ENCODE measurements around the gene TMEM131. TPM values are rescaled to one million over a fixed set of nuclear protein-coding genes. Genes with fewer than 3 reads are reported as not detected.

The TMEM131 gene
- total RNA-seq, 1 donor from 2014 or later, result 43.9 TPM

DNA sequence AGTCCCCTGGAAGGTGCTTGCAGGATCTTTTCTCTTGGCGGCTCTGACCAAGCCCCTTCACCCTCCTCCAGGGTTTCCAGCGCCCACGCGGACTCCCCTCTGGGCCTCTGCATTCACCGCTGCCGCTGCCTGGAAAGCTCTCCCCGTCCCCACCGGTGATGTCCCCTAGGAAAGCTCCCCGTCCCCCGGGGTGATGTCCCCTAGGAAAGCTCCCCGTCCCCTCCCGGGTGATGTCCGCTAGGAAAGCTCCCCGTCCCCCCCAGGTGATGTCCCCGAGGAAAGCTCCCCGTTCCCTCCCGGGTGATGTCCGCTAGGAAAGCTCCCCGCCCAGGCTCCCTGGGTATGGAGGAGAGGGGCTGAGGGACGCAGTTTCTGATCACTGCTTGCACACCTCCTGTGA, 254.5 kb downstream of the TMEM131 start:
- TF ChIP-seq, protein P1, sequence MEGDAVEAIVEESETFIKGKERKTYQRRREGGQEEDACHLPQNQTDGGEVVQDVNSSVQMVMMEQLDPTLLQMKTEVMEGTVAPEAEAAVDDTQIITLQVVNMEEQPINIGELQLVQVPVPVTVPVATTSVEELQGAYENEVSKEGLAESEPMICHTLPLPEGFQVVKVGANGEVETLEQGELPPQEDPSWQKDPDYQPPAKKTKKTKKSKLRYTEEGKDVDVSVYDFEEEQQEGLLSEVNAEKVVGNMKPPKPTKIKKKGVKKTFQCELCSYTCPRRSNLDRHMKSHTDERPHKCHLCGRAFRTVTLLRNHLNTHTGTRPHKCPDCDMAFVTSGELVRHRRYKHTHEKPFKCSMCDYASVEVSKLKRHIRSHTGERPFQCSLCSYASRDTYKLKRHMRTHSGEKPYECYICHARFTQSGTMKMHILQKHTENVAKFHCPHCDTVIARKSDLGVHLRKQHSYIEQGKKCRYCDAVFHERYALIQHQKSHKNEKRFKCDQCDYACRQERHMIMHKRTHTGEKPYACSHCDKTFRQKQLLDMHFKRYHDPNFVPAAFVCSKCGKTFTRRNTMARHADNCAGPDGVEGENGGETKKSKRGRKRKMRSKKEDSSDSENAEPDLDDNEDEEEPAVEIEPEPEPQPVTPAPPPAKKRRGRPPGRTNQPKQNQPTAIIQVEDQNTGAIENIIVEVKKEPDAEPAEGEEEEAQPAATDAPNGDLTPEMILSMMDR (conservative IDR thresholded peaks at IDR 0.05), result no peak
- Mint-ChIP-seq H3K36me3 (ENCODE audit: low read depth) (peaks cover 14% of the 10 kb centered on the region), H3K9me3 (no peaks in the 10 kb centered on the region), H3K27me3 (ENCODE audit: low read depth) (peaks cover 3% of the 10 kb centered on the region), H3K4me1 (peaks cover 8% of the 10 kb centered on the region), H3K4me3 (no peak overlapping the region), H3K27ac (ENCODE audit: unreplicated experiment) (no peak overlapping the region)
- no peak for DNase-seq (ENCODE audit: low read depth, low spot score)

DNA sequence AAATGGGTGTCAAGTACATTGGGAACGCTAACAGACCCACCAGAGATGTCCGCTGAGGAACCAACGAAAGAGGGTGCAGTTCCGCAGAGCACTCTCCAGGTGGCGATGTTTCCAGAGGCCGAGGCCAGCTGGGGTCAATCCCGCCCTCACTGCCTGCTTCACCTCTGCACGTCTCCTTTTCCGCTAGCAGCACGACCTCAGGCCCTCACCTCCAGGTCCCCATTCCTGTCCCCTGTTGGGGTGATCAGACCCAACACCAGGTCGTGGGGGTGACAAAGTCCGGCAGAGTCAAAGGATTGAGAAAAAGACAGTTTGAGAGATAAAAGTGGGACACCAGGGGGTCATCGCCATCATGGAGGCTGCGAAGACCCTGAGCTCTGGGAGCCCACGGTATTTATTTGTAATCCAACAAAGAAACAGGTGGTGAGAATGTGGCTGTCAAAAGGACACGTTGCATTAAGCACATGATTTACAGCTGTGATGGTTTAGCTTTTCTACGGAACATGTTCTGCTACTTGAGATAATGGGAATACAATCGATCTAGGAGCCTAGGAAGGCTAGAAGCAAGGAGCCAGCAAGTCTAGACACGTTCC, 255.1 kb downstream of the TMEM131 start:
- peaks cover 3% of the 10 kb centered on the region for H3K27me3 Mint-ChIP-seq (ENCODE audit: low read depth)
- peaks cover 14% of the 10 kb centered on the region for H3K36me3 Mint-ChIP-seq (ENCODE audit: low read depth)
- H3K9me3 Mint-ChIP-seq, result no peaks in the 10 kb centered on the region
- TF ChIP-seq, protein P1 (conservative IDR thresholded peaks at IDR 0.05), result peak; percentile 71
- DNase-seq (ENCODE audit: low read depth, low spot score), result peak; percentile 63
- H3K4me3 Mint-ChIP-seq, result no peak overlapping the region
- no peak overlapping the region for H3K27ac Mint-ChIP-seq (ENCODE audit: unreplicated experiment)
- H3K4me1 Mint-ChIP-seq, result peaks cover 8% of the 10 kb centered on the region

DNA sequence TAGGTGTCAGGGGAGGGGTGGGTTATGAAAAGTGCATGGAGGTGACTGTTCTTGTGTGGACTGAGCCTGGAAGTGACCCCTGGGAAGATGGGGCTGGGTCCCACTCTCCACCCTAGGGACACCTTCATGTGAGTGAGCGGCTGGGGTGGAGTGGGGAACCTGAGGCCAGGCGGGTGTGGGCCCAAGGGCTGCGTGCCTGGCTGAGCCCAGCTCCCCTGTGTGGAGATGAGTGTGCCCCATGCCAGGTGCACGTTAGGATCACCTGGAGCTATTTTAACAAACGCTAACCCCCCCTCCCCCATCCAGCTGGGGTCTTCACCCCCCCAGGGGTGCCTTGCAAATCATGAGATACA, 255.9 kb downstream of the TMEM131 start:
- H3K9me3 Mint-ChIP-seq, result no peaks in the 10 kb centered on the region
- no peak overlapping the region for H3K4me3 Mint-ChIP-seq
- H3K4me1 Mint-ChIP-seq, result peaks cover 8% of the 10 kb centered on the region
- DNase-seq (ENCODE audit: low read depth, low spot score), result no peak
- H3K36me3 Mint-ChIP-seq (ENCODE audit: low read depth), result peaks cover 14% of the 10 kb centered on the region
- TF ChIP-seq, protein P1 (conservative IDR thresholded peaks at IDR 0.05), result no peak
- no peak overlapping the region for H3K27ac Mint-ChIP-seq (ENCODE audit: unreplicated experiment)
- H3K27me3 Mint-ChIP-seq (ENCODE audit: low read depth), result peaks cover 3% of the 10 kb centered on the region

DNA sequence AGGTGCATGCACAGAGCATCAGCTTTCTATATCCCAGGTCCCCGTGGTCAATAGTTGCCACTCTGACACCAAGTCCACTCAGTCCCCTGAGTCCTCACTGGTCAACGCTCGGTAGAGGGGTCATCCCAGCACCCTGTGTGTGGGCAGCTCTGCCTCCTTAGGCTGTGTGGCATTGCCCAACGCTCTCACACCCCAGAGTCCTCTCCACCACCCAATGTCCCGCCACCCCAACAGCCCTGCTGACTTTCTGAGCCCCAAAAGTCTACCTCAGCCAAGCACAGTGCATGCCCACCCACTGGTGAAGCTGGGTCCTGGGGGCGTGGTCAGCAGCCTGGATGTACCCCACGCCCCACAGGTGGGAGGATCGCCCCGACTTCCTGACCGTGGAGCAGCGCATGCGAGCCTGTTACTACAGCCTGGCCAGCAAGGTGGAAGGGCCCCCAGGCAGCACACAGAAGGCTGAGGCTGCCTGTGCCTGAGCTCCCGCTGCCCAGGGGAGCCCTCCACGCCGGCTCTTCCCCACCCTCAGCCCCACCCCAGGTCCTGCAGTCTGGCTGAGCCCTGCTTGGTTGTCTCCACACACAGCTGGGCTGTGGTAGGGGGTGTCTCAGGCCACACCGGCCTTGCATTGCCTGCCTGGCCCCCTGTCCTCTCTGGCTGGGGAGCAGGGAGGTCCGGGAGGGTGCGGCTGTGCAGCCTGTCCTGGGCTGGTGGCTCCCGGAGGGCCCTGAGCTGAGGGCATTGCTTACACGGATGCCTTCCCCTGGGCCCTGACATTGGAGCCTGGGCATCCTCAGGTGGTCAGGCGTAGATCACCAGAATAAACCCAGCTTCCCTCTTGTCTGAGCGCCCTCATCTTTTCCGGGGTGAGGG, 256.5 kb downstream of the TMEM131 start:
- Mint-ChIP-seq H3K27ac (ENCODE audit: unreplicated experiment) (no peak overlapping the region), H3K4me3 (peak overlapping the region; percentile 41)
- DNase-seq (ENCODE audit: low read depth, low spot score), result no peak

DNA sequence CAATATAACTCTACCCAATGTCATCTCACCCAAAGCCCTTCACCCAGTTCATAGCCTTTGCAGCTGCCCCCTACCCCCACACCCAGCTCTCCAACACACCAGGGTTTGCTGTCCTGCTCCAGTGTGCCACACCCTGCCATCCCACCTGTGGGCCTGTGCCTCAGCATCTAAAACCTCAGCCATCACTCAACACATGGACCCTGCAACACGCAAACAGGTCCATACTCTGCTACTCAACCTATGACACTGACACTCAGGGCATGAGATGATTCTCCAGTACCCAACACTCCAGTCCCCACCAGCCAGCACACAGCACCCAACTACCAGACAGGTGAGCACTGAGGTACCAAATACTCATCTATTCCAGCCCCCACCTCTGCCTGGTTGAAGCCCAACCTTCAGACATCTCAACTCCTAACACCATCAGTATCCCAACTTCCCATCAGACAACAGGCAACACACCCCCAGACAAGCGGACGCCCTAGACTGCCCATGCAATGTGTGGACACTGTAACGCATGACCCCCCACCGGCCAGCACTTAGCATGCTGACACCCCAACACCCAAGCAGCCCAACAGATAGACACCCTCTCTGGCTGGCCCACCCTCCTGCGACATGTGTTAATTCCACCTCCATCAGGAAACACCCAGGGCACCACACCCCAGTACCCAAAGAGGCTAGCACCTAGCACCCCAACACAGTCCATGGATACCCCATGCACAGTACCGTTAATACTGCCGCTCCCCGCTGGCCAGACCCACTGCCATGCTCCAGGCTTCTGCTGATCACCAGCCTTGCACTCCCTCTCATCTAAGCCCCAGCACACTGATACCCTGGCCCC, 257.3 kb downstream of the TMEM131 start:
- Mint-ChIP-seq H3K27me3 (ENCODE audit: low read depth) (peaks cover 3% of the 10 kb centered on the region), H3K9me3 (no peaks in the 10 kb centered on the region), H3K27ac (ENCODE audit: unreplicated experiment) (no peak overlapping the region), H3K36me3 (ENCODE audit: low read depth) (peaks cover 5% of the 10 kb centered on the region), H3K4me1 (peaks cover 8% of the 10 kb centered on the region), H3K4me3 (peak overlapping the region; percentile 41)
- no peak for DNase-seq (ENCODE audit: low read depth, low spot score)
- TF ChIP-seq, protein P1 (conservative IDR thresholded peaks at IDR 0.05), result no peak

More for the DNA sequence above, 256.5 kb downstream of the TMEM131 start:
- H3K27me3 Mint-ChIP-seq (ENCODE audit: low read depth), result peaks cover 3% of the 10 kb centered on the region
- TF ChIP-seq, protein P1 (conservative IDR thresholded peaks at IDR 0.05), result no peak
- peaks cover 8% of the 10 kb centered on the region for H3K4me1 Mint-ChIP-seq
- H3K36me3 Mint-ChIP-seq (ENCODE audit: low read depth), result peaks cover 12% of the 10 kb centered on the region
- H3K9me3 Mint-ChIP-seq, result no peaks in the 10 kb centered on the region

All from neural crest cell (in vitro differentiated cells).